Esophagus (tissue), 2 donors: ENCODE results near the gene HYPK. TPM values are rescaled to one million over a fixed set of nuclear protein-coding genes. Genes with fewer than 3 reads are reported as not detected.

Experiments
- H3K27ac ChIP-seq, 2 donors: one replicate each; pipeline ENCODE4 v1.5.1; 2013; ENCODE audit warnings: low read depth in 2 of 2, mild to moderate bottlenecking in 2 of 2, inconsistent platforms in 1 of 2, low read length in 1 of 2, moderate library complexity in 1 of 2
- H3K27me3 ChIP-seq, 2 donors: one replicate each; pipeline ENCODE4 v1.6.1; 2013; ENCODE audit warnings: low read length in 2 of 2, control low read depth in 1 of 2, mild to moderate bottlenecking in 1 of 2; ENCODE audit not compliant: insufficient read depth in 2 of 2, control insufficient read depth in 1 of 2
- H3K36me3 ChIP-seq, 2 donors: one replicate each; pipeline ENCODE4 v1.6.1; 2013; ENCODE audit warnings: low read length in 1 of 2; ENCODE audit not compliant: control insufficient read depth in 2 of 2, insufficient read depth in 2 of 2
- H3K4me1 ChIP-seq, 2 donors: one replicate each; pipeline ENCODE4 v1.6.1; 2013; ENCODE audit warnings: low read length in 1 of 2; ENCODE audit not compliant: control insufficient read depth in 2 of 2, insufficient read depth in 2 of 2
- H3K4me3 ChIP-seq, 2 donors: one replicate each; pipeline ENCODE4 v1.5.1; 2013; ENCODE audit warnings: low read length in 2 of 2, mild to moderate bottlenecking in 2 of 2, low read depth in 1 of 2, moderate library complexity in 1 of 2
- H3K9me3 ChIP-seq, 2 donors: one replicate each; pipeline ENCODE4 v1.6.1; 2013; ENCODE audit warnings: mild to moderate bottlenecking in 2 of 2, low read depth in 1 of 2, low read length in 1 of 2, moderate library complexity in 1 of 2; ENCODE audit not compliant: control insufficient read depth in 2 of 2, insufficient read depth in 1 of 2
- WGBS, 2 donors: extraction: QIAGEN DNeasy Blood & Tissue Kit; methylation state at CpG; one replicate each; pipeline ENCODE4 v1.1.7; 2013; 5-methylcytosine and 5-hydroxymethylcytosine counted together
- polyA plus RNA-seq, 2 donors: library from polyadenylated mRNA; stranded (reverse); fragments of 200-250 nt; gene quantifications; one replicate each; pipeline ENCODE4 v1.2.3, GENCODE V29; 2013
- donor health status: healthy with polysubstance abuse.
- donor health status: Bipolar disorder and iron deficiency.

The HYPK gene
- polyA plus RNA-seq, 2 donors: 5.3 to 25.4 TPM

GRCh38 chr15:43776101-43776717 lies 24.2 kb upstream of the HYPK start:
- Histone ChIP-seq H3K36me3 (no peaks in the 10 kb centered on the region), H3K27ac (peak overlapping the region; percentile 93 to 95)
- 19 to 22% methylated on average over 35 of the region's 35 CpGs for WGBS, 2 donors

GRCh38 chr15:43776718-43777266 lies 23.6 kb upstream of the HYPK start, which contains the start of gene ELL3:
ELL3 (minus strand) TSS chr15:43776966; CDS start chr15:43776901, 65 bp downstream.
- peak within 1 kb of the TSS; percentile 95 to 97 for H3K27ac ChIP-seq
- H3K36me3 ChIP-seq: no peaks in the 10 kb centered on the region
- H3K9me3 ChIP-seq: no peaks in the 10 kb centered on the region
- H3K27me3 ChIP-seq: no peaks in the 10 kb centered on the region
- peaks cover 0 to 11% of the 10 kb centered on the region in 2 donors for H3K4me1 ChIP-seq
- H3K4me3 ChIP-seq: peak within 1 kb of the TSS; percentile 69 to 75
- 1% methylated on average over 41 of the region's 41 CpGs for WGBS, 2 donors

More at GRCh38 chr15:43776101-43776717, 24.2 kb upstream of the HYPK start:
- peak overlapping the region; percentile 69 to 75 for H3K4me3 ChIP-seq
- H3K4me1 ChIP-seq: peaks cover 0 to 11% of the 10 kb centered on the region in 2 donors
- H3K9me3 ChIP-seq: no peaks in the 10 kb centered on the region
- H3K27me3 ChIP-seq: no peaks in the 10 kb centered on the region

GRCh38 chr15:43777267-43777914 lies 23.0 kb upstream of the HYPK start:
- peaks cover 0 to 11% of the 10 kb centered on the region in 2 donors for H3K4me1 ChIP-seq
- WGBS, 2 donors: 1% methylated on average over 31 of the region's 31 CpGs
- H3K36me3 ChIP-seq: no peaks in the 10 kb centered on the region
- H3K27ac ChIP-seq: peak overlapping the region; percentile 95 to 97
- H3K4me3 ChIP-seq: peak overlapping the region; percentile 61 to 69
- no peaks in the 10 kb centered on the region for H3K9me3 ChIP-seq
- no peaks in the 10 kb centered on the region for H3K27me3 ChIP-seq

- H3K27ac ChIP-seq: no peak overlapping the region
- H3K4me1 ChIP-seq: peaks cover 0 to 11% of the 10 kb centered on the region in 2 donors
- no peaks in the 10 kb centered on the region for H3K27me3 ChIP-seq
- H3K9me3 ChIP-seq: no peaks in the 10 kb centered on the region
- H3K4me3 ChIP-seq: no peak overlapping the region
- WGBS, 2 donors: 76 to 85% methylated on average over 1 of the region's 1 CpG
- no peaks in the 10 kb centered on the region for H3K36me3 ChIP-seq
These were observed 21.4 kb upstream of the HYPK start for GRCh38 chr15:43779016-43779415.

- H3K4me3 ChIP-seq: no peak overlapping the region
- H3K36me3 ChIP-seq: peaks cover 0 to 6% of the 10 kb centered on the region in 2 donors
- H3K27me3 ChIP-seq: no peaks in the 10 kb centered on the region
- no peaks in the 10 kb centered on the region for H3K9me3 ChIP-seq
- H3K27ac ChIP-seq: no peak overlapping the region
- peaks cover 4 to 5% of the 10 kb centered on the region in 2 donors for H3K4me1 ChIP-seq
- WGBS, 2 donors: 91 to 94% methylated on average over 3 of the region's 3 CpGs
These were observed 11.0 kb upstream of the HYPK start for GRCh38 chr15:43789409-43789808.

GRCh38 chr15:43791993-43792760 lies 8.2 kb upstream of the HYPK start, which contains the start of gene SERF2:
SERF2 (plus strand) TSS chr15:43792320; CDS start chr15:43792377, 57 bp downstream.
- no peaks in the 10 kb centered on the region for H3K27me3 ChIP-seq
- peaks cover 4 to 7% of the 10 kb centered on the region in 2 donors for H3K4me1 ChIP-seq
- H3K4me3 ChIP-seq: peak within 1 kb of the TSS; percentile 92 to 94
- WGBS, 2 donors: 1% methylated on average over 57 to 66 of the region's 66 CpGs
- peaks cover 7 to 13% of the 10 kb centered on the region in 2 donors for H3K36me3 ChIP-seq
- H3K27ac ChIP-seq: peak within 1 kb of the TSS; percentile 93 to 95
- no peaks in the 10 kb centered on the region for H3K9me3 ChIP-seq

- peak overlapping the region; percentile 93 to 95 for H3K27ac ChIP-seq
- peaks cover 7 to 13% of the 10 kb centered on the region in 2 donors for H3K36me3 ChIP-seq
- no peaks in the 10 kb centered on the region for H3K27me3 ChIP-seq
- WGBS, 2 donors: 1% methylated on average over 33 of the region's 33 CpGs
- no peaks in the 10 kb centered on the region for H3K9me3 ChIP-seq
- H3K4me3 ChIP-seq: peak overlapping the region; percentile 92 to 94
- H3K4me1 ChIP-seq: peaks cover 4 to 7% of the 10 kb centered on the region in 2 donors
These were observed 7.5 kb upstream of the HYPK start for GRCh38 chr15:43792761-43793476.

- no peaks in the 10 kb centered on the region for H3K27me3 ChIP-seq
- peak overlapping the region; percentile 93 to 95 for H3K27ac ChIP-seq
- 79 to 81% methylated on average over 10 of the region's 10 CpGs for WGBS, 2 donors
- peak overlapping the region in 1 of 2 donors; percentile 94 for H3K4me3 ChIP-seq
- peaks cover 7 to 13% of the 10 kb centered on the region in 2 donors for H3K36me3 ChIP-seq
- peaks cover 4 to 7% of the 10 kb centered on the region in 2 donors for H3K4me1 ChIP-seq
- H3K9me3 ChIP-seq: no peaks in the 10 kb centered on the region
These were observed 6.8 kb upstream of the HYPK start for GRCh38 chr15:43793647-43794046.
